Measurements from ENCODE around the gene PTPRCAP.

DNA sequence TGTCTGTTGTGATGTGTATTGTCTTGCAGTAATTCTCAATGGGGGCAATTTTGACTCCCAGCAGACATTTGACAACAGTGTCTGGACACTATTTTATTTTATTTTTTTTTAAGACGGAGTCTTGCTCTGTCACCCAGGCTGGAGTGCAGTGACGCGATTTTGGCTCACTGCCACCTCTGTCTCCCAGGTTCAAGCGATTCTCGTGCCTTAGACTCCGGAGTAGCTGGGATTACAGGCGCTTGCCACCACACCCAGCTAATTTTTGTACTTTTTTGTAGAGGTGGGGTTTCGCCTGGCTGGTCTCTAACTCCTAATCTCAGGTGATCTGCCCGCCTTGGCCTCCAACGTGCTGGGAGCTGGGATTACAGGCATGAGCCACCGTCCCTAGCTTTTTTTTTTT is 7.8 kb downstream of the PTPRCAP start:
- TF ChIP-seq, protein P1, sequence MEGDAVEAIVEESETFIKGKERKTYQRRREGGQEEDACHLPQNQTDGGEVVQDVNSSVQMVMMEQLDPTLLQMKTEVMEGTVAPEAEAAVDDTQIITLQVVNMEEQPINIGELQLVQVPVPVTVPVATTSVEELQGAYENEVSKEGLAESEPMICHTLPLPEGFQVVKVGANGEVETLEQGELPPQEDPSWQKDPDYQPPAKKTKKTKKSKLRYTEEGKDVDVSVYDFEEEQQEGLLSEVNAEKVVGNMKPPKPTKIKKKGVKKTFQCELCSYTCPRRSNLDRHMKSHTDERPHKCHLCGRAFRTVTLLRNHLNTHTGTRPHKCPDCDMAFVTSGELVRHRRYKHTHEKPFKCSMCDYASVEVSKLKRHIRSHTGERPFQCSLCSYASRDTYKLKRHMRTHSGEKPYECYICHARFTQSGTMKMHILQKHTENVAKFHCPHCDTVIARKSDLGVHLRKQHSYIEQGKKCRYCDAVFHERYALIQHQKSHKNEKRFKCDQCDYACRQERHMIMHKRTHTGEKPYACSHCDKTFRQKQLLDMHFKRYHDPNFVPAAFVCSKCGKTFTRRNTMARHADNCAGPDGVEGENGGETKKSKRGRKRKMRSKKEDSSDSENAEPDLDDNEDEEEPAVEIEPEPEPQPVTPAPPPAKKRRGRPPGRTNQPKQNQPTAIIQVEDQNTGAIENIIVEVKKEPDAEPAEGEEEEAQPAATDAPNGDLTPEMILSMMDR (conservative IDR thresholded peaks at IDR 0.05; ENCODE audit: low read depth, low read length) = no peak
- TF ChIP-seq EZH2phosphoT487 (IDR thresholded peaks at IDR 0.05; ENCODE audit: borderline replicate concordance, low read length) (no peak), EZH2 (IDR thresholded peaks at IDR 0.05; ENCODE audit: low read length, unreplicated experiment) (no peak)
